ENCODE results near the gene INTS2. TPM values are rescaled to one million over a fixed set of nuclear protein-coding genes. Genes with fewer than 3 reads are reported as not detected.

The INTS2 gene
- total RNA-seq, 1 donor from 2014 or later, result 12.3 TPM

DNA sequence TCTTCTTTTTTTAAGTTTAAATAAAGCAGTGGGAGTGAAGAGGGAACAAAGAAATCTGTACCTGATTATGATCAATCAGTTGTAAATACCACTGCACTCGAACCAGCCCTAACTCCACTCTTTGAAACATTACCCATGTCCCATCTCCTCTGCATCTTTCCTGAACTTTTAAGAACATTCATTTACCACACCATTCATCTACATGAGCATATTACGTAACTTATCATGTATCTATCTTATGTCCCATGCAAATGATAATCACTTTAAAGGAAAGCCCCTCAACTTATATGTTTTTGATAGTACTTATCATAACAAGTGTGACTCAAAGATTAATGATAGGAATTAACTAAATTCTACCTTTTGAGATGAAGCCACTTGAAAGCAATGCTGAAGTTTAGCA, 53.7 kb downstream of the INTS2 start:
- DNase-seq (ENCODE audit: low spot score), result no peak
- H3K36me3 Mint-ChIP-seq (ENCODE audit: low read depth, unreplicated experiment), result peaks cover 4% of the 10 kb centered on the region
- H3K4me1 Mint-ChIP-seq (ENCODE audit: unreplicated experiment), result no peaks in the 10 kb centered on the region
- no peak for TF ChIP-seq CTCF (IDR thresholded peaks at IDR 0.05; ENCODE audit: unreplicated experiment)
- no peak overlapping the region for H3K4me3 Mint-ChIP-seq (ENCODE audit: unreplicated experiment)
- no peaks in the 10 kb centered on the region for H3K27me3 Mint-ChIP-seq (ENCODE audit: unreplicated experiment)
- no peak overlapping the region for H3K27ac Mint-ChIP-seq (ENCODE audit: unreplicated experiment)
- no peaks in the 10 kb centered on the region for H3K9me3 Mint-ChIP-seq (ENCODE audit: unreplicated experiment)

DNA sequence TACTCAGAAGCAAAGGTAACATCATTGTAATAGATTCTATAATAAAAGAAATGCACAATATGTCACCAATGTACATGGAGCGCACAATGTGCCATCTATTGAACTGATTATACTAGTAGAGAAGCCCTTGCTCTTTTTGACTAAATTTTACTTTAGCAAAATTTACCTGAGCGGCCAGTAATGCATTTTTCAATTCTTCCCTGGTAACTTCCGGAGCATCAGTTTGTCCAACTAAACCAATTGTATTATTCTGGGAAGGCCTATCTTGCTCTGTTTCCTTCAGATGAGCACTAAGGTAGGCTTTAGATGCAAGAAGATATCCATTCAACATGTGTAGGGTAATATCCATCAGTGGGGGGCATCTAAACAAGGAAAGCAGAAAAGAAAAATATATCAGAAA, 55.7 kb downstream of the INTS2 start:
- Mint-ChIP-seq H3K36me3 (ENCODE audit: low read depth, unreplicated experiment) (peaks cover 4% of the 10 kb centered on the region), H3K4me1 (ENCODE audit: unreplicated experiment) (no peaks in the 10 kb centered on the region), H3K9me3 (ENCODE audit: unreplicated experiment) (no peaks in the 10 kb centered on the region), H3K27ac (ENCODE audit: unreplicated experiment) (no peak overlapping the region), H3K4me3 (ENCODE audit: unreplicated experiment) (no peak overlapping the region), H3K27me3 (ENCODE audit: unreplicated experiment) (no peaks in the 10 kb centered on the region)
- DNase-seq (ENCODE audit: low spot score), result no peak
- no peak for TF ChIP-seq CTCF (IDR thresholded peaks at IDR 0.05; ENCODE audit: unreplicated experiment)

- H3K27ac Mint-ChIP-seq (ENCODE audit: unreplicated experiment), result no peak overlapping the region
- no peak for TF ChIP-seq CTCF (IDR thresholded peaks at IDR 0.05; ENCODE audit: unreplicated experiment)
- no peaks in the 10 kb centered on the region for H3K4me1 Mint-ChIP-seq (ENCODE audit: unreplicated experiment)
- H3K9me3 Mint-ChIP-seq (ENCODE audit: unreplicated experiment), result no peaks in the 10 kb centered on the region
- peaks cover 4% of the 10 kb centered on the region for H3K36me3 Mint-ChIP-seq (ENCODE audit: low read depth, unreplicated experiment)
- H3K27me3 Mint-ChIP-seq (ENCODE audit: unreplicated experiment), result no peaks in the 10 kb centered on the region
- H3K4me3 Mint-ChIP-seq (ENCODE audit: unreplicated experiment), result no peak overlapping the region
- DNase-seq (ENCODE audit: low spot score), result no peak
Observed at GRCh38 chr17:61869138-61869537, 58.6 kb downstream of the INTS2 start.

DNA sequence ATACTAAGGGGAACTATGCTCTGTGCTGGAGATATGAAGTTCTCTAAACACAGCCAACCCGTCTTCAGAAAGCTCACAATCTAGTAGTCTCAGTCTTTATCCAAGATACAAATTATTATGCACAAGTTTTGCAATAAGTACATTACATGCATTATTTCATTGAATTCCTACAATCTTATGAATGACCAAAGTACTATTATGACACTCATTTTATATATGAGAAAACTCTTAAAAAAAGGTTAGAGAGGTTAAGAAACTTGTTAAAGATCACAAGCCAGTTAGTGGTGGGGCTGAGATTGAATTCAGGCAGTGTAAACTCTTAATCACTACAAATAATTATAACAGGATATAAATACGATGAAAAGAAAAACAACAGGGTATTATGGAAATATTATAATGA, 59.7 kb downstream of the INTS2 start:
- Mint-ChIP-seq H3K27ac (ENCODE audit: unreplicated experiment) (no peak overlapping the region), H3K36me3 (ENCODE audit: low read depth, unreplicated experiment) (peaks cover 4% of the 10 kb centered on the region), H3K27me3 (ENCODE audit: unreplicated experiment) (no peaks in the 10 kb centered on the region), H3K9me3 (ENCODE audit: unreplicated experiment) (no peaks in the 10 kb centered on the region), H3K4me1 (ENCODE audit: unreplicated experiment) (peaks cover 3% of the 10 kb centered on the region), H3K4me3 (ENCODE audit: unreplicated experiment) (no peak overlapping the region)
- DNase-seq (ENCODE audit: low spot score), result no peak
- no peak for TF ChIP-seq CTCF (IDR thresholded peaks at IDR 0.05; ENCODE audit: unreplicated experiment)

DNA sequence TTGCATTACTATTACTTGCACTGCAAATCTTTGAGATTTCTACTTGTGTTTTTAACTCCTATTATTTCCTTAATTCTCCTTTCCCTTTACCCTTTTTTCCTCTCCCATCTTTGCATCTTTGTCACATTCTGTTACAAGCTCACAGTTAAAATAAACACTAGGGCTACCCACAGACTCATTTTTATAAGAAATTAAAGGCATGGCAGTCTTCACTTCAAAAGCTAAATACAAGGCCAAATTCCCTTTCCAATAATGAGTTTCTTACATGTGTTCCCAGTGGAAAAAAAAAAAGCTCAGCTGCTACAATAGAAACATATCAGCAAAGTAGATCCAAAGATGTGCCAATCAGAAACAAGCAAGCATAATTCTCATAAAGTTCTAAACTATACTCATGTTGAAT, 60.7 kb downstream of the INTS2 start:
- Mint-ChIP-seq H3K27ac (ENCODE audit: unreplicated experiment) (no peak overlapping the region), H3K27me3 (ENCODE audit: unreplicated experiment) (no peaks in the 10 kb centered on the region), H3K4me3 (ENCODE audit: unreplicated experiment) (no peak overlapping the region), H3K36me3 (ENCODE audit: low read depth, unreplicated experiment) (peaks cover 4% of the 10 kb centered on the region), H3K9me3 (ENCODE audit: unreplicated experiment) (no peaks in the 10 kb centered on the region), H3K4me1 (ENCODE audit: unreplicated experiment) (peaks cover 9% of the 10 kb centered on the region)
- TF ChIP-seq CTCF (IDR thresholded peaks at IDR 0.05; ENCODE audit: unreplicated experiment), result no peak
- no peak for DNase-seq (ENCODE audit: low spot score)
